Measurements from ENCODE around the gene ARHGEF35. TPM values are rescaled to one million over a fixed set of nuclear protein-coding genes. Genes with fewer than 3 reads are reported as not detected.
"Not testable (repeated sequence)": the region's sequence is repeated elsewhere in the genome, so short reads cannot be mapped to it uniquely, and the experiment has no call there.

ARHGEF35 gene
- total RNA-seq, 2 experiments from 2014 or later = 5.1 to 6.3 TPM

- DNase-seq; H3K36me3 Mint-ChIP-seq (ENCODE audit: low read depth); H3K9me3 Mint-ChIP-seq (ENCODE audit: low read depth); CTCF ChIA-PET; H3K4me3 Mint-ChIP-seq; H3K27me3 Mint-ChIP-seq; POLR2A ChIA-PET; intact Hi-C loops (cut with DNase I, micrococcal nuclease); H3K27ac Mint-ChIP-seq; ATAC-seq; H3K4me1 Mint-ChIP-seq: not testable (repeated sequence)
Measured at GRCh38 chr7:144217200-144217599, 21.6 kb upstream of the ARHGEF35 start.

GRCh38 chr7:144205306-144205705 lies 9.7 kb upstream of the ARHGEF35 start:
- H3K4me1 Mint-ChIP-seq; CTCF ChIA-PET; DNase-seq; POLR2A ChIA-PET; H3K27ac Mint-ChIP-seq; H3K4me3 Mint-ChIP-seq; intact Hi-C loops (cut with DNase I, micrococcal nuclease); H3K27me3 Mint-ChIP-seq; H3K36me3 Mint-ChIP-seq (ENCODE audit: low read depth); H3K9me3 Mint-ChIP-seq (ENCODE audit: low read depth): not testable (repeated sequence)
- ATAC-seq = peak; percentile 20

GRCh38 chr7:144203086-144203485 lies 7.5 kb upstream of the ARHGEF35 start:
- CTCF ChIA-PET; H3K4me3 Mint-ChIP-seq; H3K27ac Mint-ChIP-seq; intact Hi-C loops (cut with DNase I, micrococcal nuclease); POLR2A ChIA-PET; H3K9me3 Mint-ChIP-seq (ENCODE audit: low read depth); H3K4me1 Mint-ChIP-seq; ATAC-seq; DNase-seq; H3K36me3 Mint-ChIP-seq (ENCODE audit: low read depth); H3K27me3 Mint-ChIP-seq: not testable (repeated sequence)

- H3K9me3 Mint-ChIP-seq (ENCODE audit: low read depth); intact Hi-C loops (cut with DNase I, micrococcal nuclease); H3K4me1 Mint-ChIP-seq; POLR2A ChIA-PET; DNase-seq; H3K4me3 Mint-ChIP-seq; CTCF ChIA-PET; H3K27ac Mint-ChIP-seq; H3K27me3 Mint-ChIP-seq; H3K36me3 Mint-ChIP-seq (ENCODE audit: low read depth): not testable (repeated sequence)
- ATAC-seq = peak; percentile 93
Measured at GRCh38 chr7:144201978-144202377, 6.3 kb upstream of the ARHGEF35 start.

GRCh38 chr7:144198934-144199333 lies 3.3 kb upstream of the ARHGEF35 start:
- H3K27ac Mint-ChIP-seq; H3K27me3 Mint-ChIP-seq; CTCF ChIA-PET; intact Hi-C loops (cut with DNase I, micrococcal nuclease); POLR2A ChIA-PET; H3K4me1 Mint-ChIP-seq; H3K4me3 Mint-ChIP-seq; ATAC-seq; H3K36me3 Mint-ChIP-seq (ENCODE audit: low read depth); H3K9me3 Mint-ChIP-seq (ENCODE audit: low read depth); DNase-seq: not testable (repeated sequence)

GRCh38 chr7:144194453-144194852 lies 1.2 kb downstream of the ARHGEF35 start:
- H3K27me3 Mint-ChIP-seq; POLR2A ChIA-PET; H3K27ac Mint-ChIP-seq; DNase-seq; H3K9me3 Mint-ChIP-seq (ENCODE audit: low read depth); H3K4me3 Mint-ChIP-seq; H3K36me3 Mint-ChIP-seq (ENCODE audit: low read depth); intact Hi-C loops (cut with DNase I, micrococcal nuclease); H3K4me1 Mint-ChIP-seq; CTCF ChIA-PET; ATAC-seq: not testable (repeated sequence)

- H3K27me3 Mint-ChIP-seq; H3K4me1 Mint-ChIP-seq; POLR2A ChIA-PET; CTCF ChIA-PET; H3K4me3 Mint-ChIP-seq; intact Hi-C loops (cut with DNase I, micrococcal nuclease); H3K27ac Mint-ChIP-seq; H3K9me3 Mint-ChIP-seq (ENCODE audit: low read depth); H3K36me3 Mint-ChIP-seq (ENCODE audit: low read depth); ATAC-seq; DNase-seq: not testable (repeated sequence)
Measured at GRCh38 chr7:144193782-144194181, 1.9 kb downstream of the ARHGEF35 start.

GRCh38 chr7:144188578-144189171 lies 7.0 kb downstream of the ARHGEF35 start:
- ATAC-seq = peak; percentile 70
- H3K4me1 Mint-ChIP-seq; H3K27me3 Mint-ChIP-seq; H3K4me3 Mint-ChIP-seq; H3K36me3 Mint-ChIP-seq (ENCODE audit: low read depth); CTCF ChIA-PET; H3K27ac Mint-ChIP-seq; intact Hi-C loops (cut with DNase I, micrococcal nuclease); H3K9me3 Mint-ChIP-seq (ENCODE audit: low read depth); POLR2A ChIA-PET; DNase-seq: not testable (repeated sequence)

- H3K4me1 Mint-ChIP-seq; intact Hi-C loops (cut with DNase I, micrococcal nuclease); H3K4me3 Mint-ChIP-seq; H3K9me3 Mint-ChIP-seq (ENCODE audit: low read depth); CTCF ChIA-PET; POLR2A ChIA-PET; H3K36me3 Mint-ChIP-seq (ENCODE audit: low read depth); ATAC-seq; DNase-seq; H3K27ac Mint-ChIP-seq; H3K27me3 Mint-ChIP-seq: not testable (repeated sequence)
Measured at GRCh38 chr7:144187848-144188247, 7.8 kb downstream of the ARHGEF35 start.

GRCh38 chr7:144183166-144183565 lies 12.5 kb downstream of the ARHGEF35 start, which contains the start of gene CTAGE4:
Gene CTAGE4 (plus strand): TSS chr7:144183466. CDS start chr7:144183504, 38 bp downstream.
- ATAC-seq; H3K9me3 Mint-ChIP-seq (ENCODE audit: low read depth); H3K4me1 Mint-ChIP-seq; H3K27ac Mint-ChIP-seq; DNase-seq; CTCF ChIA-PET; H3K27me3 Mint-ChIP-seq; H3K4me3 Mint-ChIP-seq; H3K36me3 Mint-ChIP-seq (ENCODE audit: low read depth); POLR2A ChIA-PET; intact Hi-C loops (cut with DNase I, micrococcal nuclease): not testable (repeated sequence)

GRCh38 chr7:144179165-144179479 lies 16.5 kb downstream of the ARHGEF35 start:
- CTCF ChIA-PET; H3K4me1 Mint-ChIP-seq; H3K4me3 Mint-ChIP-seq; H3K9me3 Mint-ChIP-seq (ENCODE audit: low read depth); H3K27me3 Mint-ChIP-seq; POLR2A ChIA-PET; H3K36me3 Mint-ChIP-seq (ENCODE audit: low read depth); DNase-seq; H3K27ac Mint-ChIP-seq; ATAC-seq: not testable (repeated sequence)
- intact Hi-C loops (cut with DNase I, micrococcal nuclease) = loop anchor here (5.0 kb wide), 2 partner anchors 213 to 258 kb away; no protein-coding TSS in a partner anchor

- intact Hi-C loops (cut with DNase I, micrococcal nuclease) = loop anchor here (5.0 kb wide), 2 partner anchors 214 to 259 kb away; no protein-coding TSS in a partner anchor
- H3K36me3 Mint-ChIP-seq (ENCODE audit: low read depth); H3K27ac Mint-ChIP-seq; POLR2A ChIA-PET; H3K27me3 Mint-ChIP-seq; H3K4me1 Mint-ChIP-seq; H3K4me3 Mint-ChIP-seq; H3K9me3 Mint-ChIP-seq (ENCODE audit: low read depth): not testable (repeated sequence)
- ATAC-seq (peak; percentile 90), DNase-seq (peak; percentile 36)
- CTCF ChIA-PET = interaction anchor here (0.8 to 1.3 kb wide), 3 partner anchors 9 to 215 kb away, joined by 3 to 6 read pairs (median 4); no protein-coding TSS in a partner anchor
Measured at GRCh38 chr7:144178380-144179164, 17.1 kb downstream of the ARHGEF35 start.
